ENCODE data around the gene SGSM2. TPM values are rescaled to one million over a fixed set of nuclear protein-coding genes. Genes with fewer than 3 reads are reported as not detected.

The SGSM2 gene
- total and polyA plus RNA-seq, 2 donors (not counting 1 experiment from before 2014, with no cell fraction given) = 139 to 181 TPM

- Histone ChIP-seq H3K9ac (ENCODE audit: low read length) (peak overlapping the region; percentile 99), H3K4me1 (ENCODE audit: control insufficient read depth in 2 of 2, insufficient read depth in 2 of 2, low read length in 2 of 2) (peaks cover 41 to 48% of the 10 kb centered on the region in 2 donors), H3K27ac (ENCODE audit: low read length in 2 of 2) (peak overlapping the region; percentile 93 to 98), H2AFZ (ENCODE audit: insufficient read depth, low read depth, low read length, poor library complexity, severe bottlenecking) (peak overlapping the region; percentile 73), H3K4me2 (replicated peaks; ENCODE audit: low read depth, low read length, poor library complexity, severe bottlenecking) (peak overlapping the region; percentile 98), H3K4me3 (ENCODE audit: control extremely low read depth in 1 of 5, extremely low read depth in 1 of 5, insufficient read depth in 1 of 5, low read depth in 2 of 5, low read length in 4 of 5) (peak overlapping the region; percentile 73 to 99 (median 96)), H4K20me1 (ENCODE audit: control insufficient read depth, insufficient read depth, low read length, poor library complexity, severe bottlenecking) (peaks cover 39% of the 10 kb centered on the region), H3K36me3 (replicated peaks in 1 of 2; ENCODE audit: control extremely low read depth in 1 of 2, control insufficient read depth in 1 of 2, extremely low read depth in 1 of 2, insufficient read depth in 2 of 2, low read length in 1 of 2) (no peaks in the 10 kb centered on the region), H3K27me3 (replicated peaks in 1 of 4; ENCODE audit: control extremely low read depth in 1 of 4, control insufficient read depth in 3 of 4, insufficient read depth in 4 of 4, low read length in 3 of 4) (no peaks in the 10 kb centered on the region), H3K79me2 (ENCODE audit: control insufficient read depth, insufficient read depth, low read length) (peaks cover 45% of the 10 kb centered on the region), H3K9me3 (ENCODE audit: control extremely low read depth in 1 of 3, control insufficient read depth in 2 of 3, insufficient read depth in 1 of 3, low read length in 2 of 3) (no peaks in the 10 kb centered on the region)
- ATAC-seq (ENCODE audit: low read depth) = no peak
- no peaks in the 10 kb centered on the region for H3K27me3 Mint-ChIP-seq
- peaks cover 48% of the 10 kb centered on the region for H3K4me1 Mint-ChIP-seq
- peak; percentile 78 for DNase-seq
- peak overlapping the region; percentile 99 for H3K4me3 Mint-ChIP-seq
- CTCF ChIA-PET = interaction anchor here (0.6 to 3.2 kb wide), 2 partner anchors 18 to 61 kb away, joined by 3 to 16 read pairs; no protein-coding TSS in a partner anchor
- intact Hi-C loops (cut with micrococcal nuclease) = loop anchor here (2.0 to 5.0 kb wide), 3 partner anchors 192 to 773 kb away; partner anchors contain the start of genes PAFAH1B1 and SLC43A2
- WGBS (ENCODE audit: insufficient coverage) = under 1% methylated on average over 36 of the region's 43 CpGs
- no peaks in the 10 kb centered on the region for H3K9me3 Mint-ChIP-seq (ENCODE audit: insufficient read depth)
- H3K27ac Mint-ChIP-seq = peak overlapping the region; percentile 99
- POLR2A ChIA-PET = interaction anchor here (0.6 to 0.7 kb wide), 2 partner anchors 114 to 1219 kb away, joined by 3 to 4 read pairs; no protein-coding TSS in a partner anchor
- no peak for TF ChIP-seq EZH2 (IDR thresholded peaks at IDR 0.05; ENCODE audit: borderline replicate concordance, insufficient read depth, low read depth, low read length, poor library complexity, severe bottlenecking)
- TF ChIP-seq, protein P1, sequence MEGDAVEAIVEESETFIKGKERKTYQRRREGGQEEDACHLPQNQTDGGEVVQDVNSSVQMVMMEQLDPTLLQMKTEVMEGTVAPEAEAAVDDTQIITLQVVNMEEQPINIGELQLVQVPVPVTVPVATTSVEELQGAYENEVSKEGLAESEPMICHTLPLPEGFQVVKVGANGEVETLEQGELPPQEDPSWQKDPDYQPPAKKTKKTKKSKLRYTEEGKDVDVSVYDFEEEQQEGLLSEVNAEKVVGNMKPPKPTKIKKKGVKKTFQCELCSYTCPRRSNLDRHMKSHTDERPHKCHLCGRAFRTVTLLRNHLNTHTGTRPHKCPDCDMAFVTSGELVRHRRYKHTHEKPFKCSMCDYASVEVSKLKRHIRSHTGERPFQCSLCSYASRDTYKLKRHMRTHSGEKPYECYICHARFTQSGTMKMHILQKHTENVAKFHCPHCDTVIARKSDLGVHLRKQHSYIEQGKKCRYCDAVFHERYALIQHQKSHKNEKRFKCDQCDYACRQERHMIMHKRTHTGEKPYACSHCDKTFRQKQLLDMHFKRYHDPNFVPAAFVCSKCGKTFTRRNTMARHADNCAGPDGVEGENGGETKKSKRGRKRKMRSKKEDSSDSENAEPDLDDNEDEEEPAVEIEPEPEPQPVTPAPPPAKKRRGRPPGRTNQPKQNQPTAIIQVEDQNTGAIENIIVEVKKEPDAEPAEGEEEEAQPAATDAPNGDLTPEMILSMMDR (IDR thresholded peaks at IDR 0.05) = peak; percentile 4
Measured at GRCh38 chr17:2400474-2400866, 63.2 kb downstream of the SGSM2 start.

DNA sequence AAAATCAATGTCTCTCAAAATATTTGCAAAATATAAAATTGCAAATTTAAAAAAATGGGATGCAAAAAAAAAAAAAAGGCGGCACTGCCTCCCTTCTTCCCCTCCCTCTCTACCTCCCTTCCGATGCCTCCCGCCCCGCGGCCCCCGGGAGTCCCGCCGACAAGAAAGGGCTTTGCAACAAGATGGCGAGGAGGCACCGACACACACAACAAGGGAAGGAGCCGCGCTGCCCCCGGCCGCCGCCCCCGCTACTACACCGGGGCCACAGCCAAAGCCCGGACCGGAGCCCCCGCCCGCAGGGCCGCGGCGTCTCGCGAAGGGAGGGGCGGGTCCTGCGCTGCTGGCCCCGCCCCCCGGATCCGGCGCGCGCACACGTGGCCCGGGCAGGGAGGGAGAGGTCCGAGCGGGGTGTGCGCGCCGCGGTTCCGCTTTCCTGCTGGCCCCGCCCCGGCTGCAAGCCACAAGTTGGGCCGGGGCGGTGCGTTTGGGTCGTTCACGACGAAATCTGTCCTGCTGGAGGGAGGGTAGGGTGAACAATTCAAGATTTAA lies 63.6 kb downstream of the SGSM2 start, which contains the start of gene MNT:
MNT (minus strand) TSS at position 184 of the 549 bp plus-strand sequence. CDS start 348 bp downstream, outside the sequence.
- DNase-seq (peak; percentile 99), ATAC-seq (ENCODE audit: low read depth) (peak; percentile 51)
- Histone ChIP-seq H3K9me3 (ENCODE audit: control extremely low read depth in 1 of 3, control insufficient read depth in 2 of 3, insufficient read depth in 1 of 3, low read length in 2 of 3) (no peaks in the 10 kb centered on the region), H3K9ac (ENCODE audit: low read length) (peak within 1 kb of the TSS; percentile 99), H3K27ac (ENCODE audit: low read length in 2 of 2) (peak within 1 kb of the TSS; percentile 95 to 98), H3K4me3 (ENCODE audit: control extremely low read depth in 1 of 5, extremely low read depth in 1 of 5, insufficient read depth in 1 of 5, low read depth in 2 of 5, low read length in 4 of 5) (peak within 1 kb of the TSS; percentile 77 to 99 (median 96)), H3K79me2 (ENCODE audit: control insufficient read depth, insufficient read depth, low read length) (peaks cover 40% of the 10 kb centered on the region), H4K20me1 (ENCODE audit: control insufficient read depth, insufficient read depth, low read length, poor library complexity, severe bottlenecking) (peaks cover 34% of the 10 kb centered on the region), H3K36me3 (replicated peaks in 1 of 2; ENCODE audit: control extremely low read depth in 1 of 2, control insufficient read depth in 1 of 2, extremely low read depth in 1 of 2, insufficient read depth in 2 of 2, low read length in 1 of 2) (no peaks in the 10 kb centered on the region), H3K27me3 (replicated peaks in 1 of 4; ENCODE audit: control extremely low read depth in 1 of 4, control insufficient read depth in 3 of 4, insufficient read depth in 4 of 4, low read length in 3 of 4) (no peaks in the 10 kb centered on the region), H2AFZ (ENCODE audit: insufficient read depth, low read depth, low read length, poor library complexity, severe bottlenecking) (peak within 1 kb of the TSS; percentile 76), H3K4me2 (replicated peaks; ENCODE audit: low read depth, low read length, poor library complexity, severe bottlenecking) (peak within 1 kb of the TSS; percentile 98), H3K4me1 (ENCODE audit: control insufficient read depth in 2 of 2, insufficient read depth in 2 of 2, low read length in 2 of 2) (peaks cover 39 to 43% of the 10 kb centered on the region in 2 donors)
- H3K4me3 Mint-ChIP-seq = peak within 1 kb of the TSS; percentile 99
- intact Hi-C loops (cut with micrococcal nuclease) = loop anchor here (1.0 to 5.0 kb wide), 6 partner anchors 9 to 774 kb away; partner anchors contain the start of genes PAFAH1B1 and SLC43A2
- peaks cover 43% of the 10 kb centered on the region for H3K4me1 Mint-ChIP-seq
- ChIA-PET CTCF (interaction anchor here (0.6 to 7.4 kb wide), 5 partner anchors 8 to 61 kb away, joined by 3 to 76 read pairs (median 8); no protein-coding TSS in a partner anchor), POLR2A (interaction anchor here (0.7 to 2.5 kb wide), 4 partner anchors 8 to 1742 kb away, joined by 4 to 51 read pairs (median 4); partner anchors contain the start of genes CYB5D2 and ZZEF1)
- no peaks in the 10 kb centered on the region for H3K27me3 Mint-ChIP-seq
- 0% methylated on average over 50 of the region's 51 CpGs for WGBS (ENCODE audit: insufficient coverage)
- H3K9me3 Mint-ChIP-seq (ENCODE audit: insufficient read depth) = no peaks in the 10 kb centered on the region
- no peak for TF ChIP-seq EZH2 (IDR thresholded peaks at IDR 0.05; ENCODE audit: borderline replicate concordance, insufficient read depth, low read depth, low read length, poor library complexity, severe bottlenecking)
- TF ChIP-seq, protein P1 (IDR thresholded peaks at IDR 0.05) = peak; percentile 7
- peak within 1 kb of the TSS; percentile 99 for H3K27ac Mint-ChIP-seq
